Body of pancreas (tissue), 2 donors: ENCODE measurements around the gene TMEM182. TPM values are rescaled to one million over a fixed set of nuclear protein-coding genes. Genes with fewer than 3 reads are reported as not detected.

Experiments used
- total RNA-seq, 2 donors: library from RNA; depleted of rRNA; stranded (reverse); fragments of >200 nt; gene quantifications; one replicate each; pipeline ENCODE4 v1.1.0, GENCODE V29; 2016

Gene TMEM182
- total RNA-seq, 2 donors from 2014 or later = 0.33 to 1.8 TPM

Other genes with a start within 250 kb of the TMEM182 start
- 1 to 10 TPM in 1 of 2 donors, not detected in 1; 1.0 TPM for gene SLC9A2, start 142.5 kb upstream of the TMEM182 start, total RNA-seq